HG02973 (cell line): ENCODE results near the gene PPM1N.
A peak's percentile ranks its signal among the peaks of the same experiment; 100 is the strongest.
"Not testable (repeated sequence)": the region's sequence is repeated elsewhere in the genome, so short reads cannot be mapped to it uniquely, and the experiment has no call there.

Experiments used
- ATAC-seq: cut with Tn5 transposase; IDR thresholded peaks from one replicate; pipeline ENCODE4 v1.9.1; 2021; ENCODE audit warnings: moderate library complexity; ENCODE audit not compliant: unreplicated experiment

Gene PPM1N

DNA sequence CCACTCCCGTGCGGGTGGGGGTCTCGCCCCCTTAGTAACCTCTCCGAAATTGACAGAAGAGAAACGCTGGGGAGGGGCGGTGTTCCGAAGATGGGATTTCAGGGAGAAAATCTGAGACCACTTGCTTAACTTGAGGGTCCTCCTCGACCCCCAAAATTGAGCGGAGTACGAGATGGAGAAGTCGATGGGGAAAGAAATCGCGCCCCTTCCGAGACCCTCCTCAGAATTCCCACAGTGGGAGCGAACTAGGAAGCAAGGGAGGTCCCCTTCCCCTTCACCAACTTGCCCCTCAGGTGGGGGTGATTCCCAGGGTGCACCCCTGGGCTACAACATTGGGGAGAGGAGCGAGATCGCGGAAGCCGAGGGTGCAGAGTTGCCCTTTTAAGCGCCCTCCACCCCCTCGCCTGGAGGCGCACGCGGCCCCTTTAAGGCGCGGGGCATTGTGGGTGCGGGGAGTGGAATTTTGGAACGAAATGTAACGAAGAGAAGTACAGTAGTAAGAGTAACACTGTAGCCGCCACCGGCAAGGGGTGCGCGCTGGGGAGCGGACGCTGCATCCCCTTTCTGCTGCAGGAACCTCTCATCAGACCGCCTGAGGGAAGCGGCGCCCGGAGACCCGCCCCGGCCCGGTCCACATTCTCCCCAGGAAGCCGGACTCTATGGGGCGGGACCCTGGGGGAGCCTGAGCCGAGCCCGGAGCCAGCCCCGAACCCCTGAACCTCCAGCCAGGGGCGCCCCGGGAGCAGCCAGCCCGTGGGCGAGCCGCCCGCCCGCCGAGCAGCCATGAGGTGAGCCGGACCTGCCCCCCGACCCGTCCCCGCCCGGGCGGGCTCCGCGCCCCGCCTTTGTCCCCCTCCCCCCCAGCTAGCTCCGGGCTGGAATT, 9.0 kb downstream of the PPM1N start, which contains the start of gene VASP:
Gene VASP (plus strand): TSS at position 491 of the 883 bp plus-strand sequence. CDS start 293 bp downstream, at position 784.
- peak; percentile 55 for ATAC-seq

DNA sequence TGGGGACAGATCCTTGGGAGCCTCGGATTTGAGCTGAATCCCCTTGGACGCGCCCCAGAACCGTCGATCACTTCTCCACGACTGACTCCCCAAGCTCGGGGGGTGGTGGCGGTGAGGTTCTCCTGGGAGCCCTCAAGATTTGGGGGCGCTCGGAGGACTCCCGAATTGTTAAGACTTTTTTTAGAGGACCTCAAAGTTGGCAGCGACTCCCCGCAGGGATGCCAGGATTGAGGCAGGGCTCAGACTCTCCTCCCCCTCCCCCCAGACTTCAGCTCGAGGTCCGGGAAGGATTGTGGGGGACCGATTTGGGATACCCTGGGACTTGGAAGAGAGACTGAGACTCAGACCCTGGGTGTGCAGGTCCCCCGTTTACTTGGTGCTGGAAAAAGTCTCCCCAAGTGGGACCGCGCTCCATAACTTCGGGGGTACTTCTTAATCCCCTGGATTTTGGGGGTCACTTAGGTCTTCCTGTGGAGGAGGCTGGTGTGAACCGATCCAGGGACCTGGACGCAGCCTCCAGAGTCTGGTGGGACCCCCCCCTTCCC, 9.7 kb downstream of the PPM1N start:
- no peak for ATAC-seq

DNA sequence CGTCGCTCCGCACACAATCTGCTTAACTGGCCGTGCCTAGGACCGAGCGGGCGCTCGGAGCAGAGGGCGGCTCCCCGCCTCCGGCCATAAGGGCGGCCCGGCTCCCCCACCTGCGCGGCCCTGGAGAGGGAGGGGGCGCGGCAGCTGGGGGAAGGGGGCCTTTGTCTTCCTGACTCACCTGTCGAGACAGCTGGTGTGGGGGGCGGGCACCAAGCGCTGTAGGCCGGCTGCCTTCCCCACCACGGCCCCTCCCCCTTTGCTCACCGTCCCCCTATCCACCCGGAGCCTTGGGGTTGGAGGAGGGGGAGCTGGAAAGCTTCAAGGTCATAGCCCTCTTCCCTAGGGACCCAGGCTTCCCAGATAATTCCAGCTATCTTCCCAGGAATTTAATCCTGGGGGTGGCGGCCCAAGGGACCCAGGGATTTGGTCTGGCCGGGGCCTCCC, 10.2 kb downstream of the PPM1N start:
- ATAC-seq: no peak

DNA sequence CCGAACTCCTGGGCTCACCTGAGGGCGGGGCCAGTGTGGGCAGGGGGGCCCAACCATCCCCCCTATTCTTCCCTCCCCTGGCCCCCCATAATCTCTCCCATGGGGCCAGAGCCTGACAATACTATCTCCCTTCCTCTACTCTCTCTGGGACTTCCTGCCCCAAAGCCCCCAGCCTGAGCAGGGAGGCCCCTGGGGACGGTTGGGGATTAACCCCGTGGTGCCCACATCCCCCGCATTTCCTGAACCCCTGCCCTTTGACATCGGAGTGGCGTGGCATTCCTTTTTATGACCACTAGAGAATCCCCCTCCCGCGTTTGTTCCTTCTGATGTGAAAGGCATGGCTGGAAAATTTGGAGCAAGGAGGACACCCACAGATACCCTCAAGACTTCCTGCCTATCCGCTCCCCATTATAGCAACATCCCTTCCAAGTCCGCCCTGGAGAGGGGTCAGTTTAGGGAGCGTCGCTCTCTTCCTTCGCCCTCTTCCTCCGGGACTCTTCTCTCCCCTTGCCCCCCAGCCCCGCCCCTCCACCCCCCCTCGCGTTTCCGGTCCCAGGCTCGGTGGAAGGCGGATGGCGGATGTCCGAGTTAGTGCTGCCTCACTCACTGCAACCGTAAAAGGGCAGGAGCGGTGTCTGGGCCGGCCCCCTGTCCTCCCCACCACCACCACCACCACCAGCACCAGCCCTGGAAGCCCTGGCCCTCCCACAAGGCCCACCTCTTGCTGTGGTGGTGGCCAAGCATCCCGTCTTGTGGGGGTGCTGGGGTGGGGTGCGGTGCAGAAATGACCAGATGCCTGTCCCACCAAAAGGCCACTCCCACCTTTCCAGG, 10.8 kb downstream of the PPM1N start:
- ATAC-seq: no peak

DNA sequence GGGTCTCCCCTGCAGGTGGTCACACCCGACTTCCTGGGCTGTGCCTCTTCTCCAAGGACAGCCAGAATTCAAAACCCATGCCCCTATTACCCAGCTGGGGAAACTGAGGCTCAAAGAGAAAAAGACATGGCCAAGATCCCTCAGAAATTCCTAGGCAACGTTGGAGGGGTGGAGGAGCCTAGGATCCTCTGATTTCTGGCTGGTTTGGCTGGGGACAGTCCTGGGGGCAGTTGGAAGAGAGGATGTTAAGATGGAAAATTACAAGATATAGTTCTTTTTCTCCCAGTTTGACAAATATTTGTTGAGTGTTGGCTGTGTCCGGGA, 11.4 kb downstream of the PPM1N start:
- ATAC-seq: no peak

DNA sequence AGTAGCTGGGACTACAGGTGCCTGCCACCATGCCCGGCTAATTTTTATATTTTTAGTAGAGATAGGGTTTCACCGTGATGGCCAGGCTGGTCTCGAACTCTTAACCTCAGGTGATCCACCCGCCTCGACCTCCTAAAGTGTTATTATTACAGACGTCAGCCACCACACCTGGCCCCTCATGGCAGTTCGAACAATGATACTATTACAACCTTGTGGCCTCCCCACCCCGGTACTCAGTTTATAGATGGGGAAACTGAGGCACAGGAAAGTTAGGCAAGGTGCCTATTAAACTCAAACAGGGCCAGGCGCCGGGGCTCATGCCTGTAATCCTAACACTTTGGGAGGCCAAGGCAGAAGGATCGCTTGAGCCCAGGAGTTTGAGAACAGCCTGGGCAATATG, 12.1 kb downstream of the PPM1N start:
- ATAC-seq: not testable (repeated sequence)

DNA sequence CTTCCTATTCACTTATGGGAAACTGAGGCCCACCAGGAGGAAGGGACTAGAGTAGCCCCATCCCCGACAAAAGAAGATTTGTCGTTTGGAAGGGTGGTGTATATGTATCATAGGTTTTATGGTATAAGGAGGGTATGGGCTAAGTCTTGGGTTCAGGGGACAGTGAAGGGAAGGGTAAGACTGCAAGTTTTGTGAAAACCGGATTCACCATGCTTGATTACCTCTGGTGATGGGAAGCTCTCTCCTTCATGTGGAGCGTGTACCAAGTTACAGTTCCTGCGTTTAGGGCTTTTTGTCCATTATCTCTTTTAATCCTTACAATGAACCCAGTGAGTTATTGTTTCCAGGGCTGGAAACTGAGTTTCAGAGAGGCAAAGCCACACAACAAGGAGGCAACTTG, 12.8 kb downstream of the PPM1N start:
- ATAC-seq: no peak

DNA sequence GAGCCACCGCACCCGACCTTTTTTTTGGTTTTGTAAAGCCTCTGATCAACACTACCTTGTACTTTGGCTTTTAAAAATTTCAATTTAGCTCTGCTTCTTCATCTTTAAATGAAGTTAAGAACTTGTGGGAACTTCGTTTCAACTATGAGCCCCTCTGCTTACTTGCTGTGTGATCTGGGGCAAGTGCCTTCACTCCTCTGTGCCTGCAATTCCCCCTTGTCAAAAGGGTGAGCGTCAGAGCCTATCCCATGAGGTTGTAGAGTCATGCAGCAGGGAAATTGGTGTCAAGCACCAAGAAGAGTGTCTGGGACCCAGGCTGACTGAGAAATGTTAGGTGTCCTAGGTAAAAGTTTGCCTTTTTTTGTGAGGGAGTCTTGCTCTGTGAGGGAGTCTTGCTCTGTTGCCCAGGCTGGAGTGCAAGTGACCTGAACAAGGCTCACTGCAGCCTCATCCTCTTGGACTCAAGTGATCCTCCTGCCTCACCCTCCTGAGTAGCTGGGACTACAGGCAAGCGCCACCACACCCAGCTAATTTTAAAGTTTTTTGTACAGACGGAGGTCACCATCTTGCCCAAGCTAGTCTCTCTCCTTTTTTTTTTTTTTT, 14.7 kb downstream of the PPM1N start:
- no peak for ATAC-seq

DNA sequence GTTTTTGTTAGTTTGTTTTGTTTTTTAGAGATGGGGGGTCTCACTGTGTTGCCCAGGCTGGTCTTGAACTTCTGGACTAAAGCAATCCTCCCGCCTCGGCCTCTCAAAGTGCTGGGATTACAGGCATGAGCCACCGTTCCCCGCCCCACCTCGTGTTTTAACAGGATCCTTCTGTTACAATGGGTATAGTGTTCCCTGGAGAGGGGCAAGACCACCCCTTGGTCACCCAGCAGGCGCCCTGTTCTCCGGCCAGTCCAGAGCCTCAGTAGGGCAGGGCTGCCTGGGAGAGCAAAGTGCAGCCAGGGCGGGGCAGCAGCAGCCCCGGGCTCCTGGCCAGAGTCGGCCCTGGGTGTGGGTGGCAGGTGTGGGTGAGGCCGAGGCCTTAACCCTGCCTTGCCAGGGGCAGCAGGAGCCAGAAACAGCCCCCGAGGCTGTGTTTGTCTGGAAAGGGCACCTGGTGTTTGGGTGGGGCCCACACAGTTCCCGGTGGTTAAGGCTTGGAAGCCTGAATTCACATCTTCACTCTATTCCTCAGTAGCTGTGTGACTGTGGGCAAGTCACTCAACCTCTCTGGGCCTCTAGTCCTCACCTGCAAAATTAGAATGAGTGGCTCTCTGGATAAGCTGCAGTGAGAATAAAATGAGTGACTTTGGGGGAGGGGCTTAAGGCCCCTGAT, 16.3 kb downstream of the PPM1N start:
- no peak for ATAC-seq

DNA sequence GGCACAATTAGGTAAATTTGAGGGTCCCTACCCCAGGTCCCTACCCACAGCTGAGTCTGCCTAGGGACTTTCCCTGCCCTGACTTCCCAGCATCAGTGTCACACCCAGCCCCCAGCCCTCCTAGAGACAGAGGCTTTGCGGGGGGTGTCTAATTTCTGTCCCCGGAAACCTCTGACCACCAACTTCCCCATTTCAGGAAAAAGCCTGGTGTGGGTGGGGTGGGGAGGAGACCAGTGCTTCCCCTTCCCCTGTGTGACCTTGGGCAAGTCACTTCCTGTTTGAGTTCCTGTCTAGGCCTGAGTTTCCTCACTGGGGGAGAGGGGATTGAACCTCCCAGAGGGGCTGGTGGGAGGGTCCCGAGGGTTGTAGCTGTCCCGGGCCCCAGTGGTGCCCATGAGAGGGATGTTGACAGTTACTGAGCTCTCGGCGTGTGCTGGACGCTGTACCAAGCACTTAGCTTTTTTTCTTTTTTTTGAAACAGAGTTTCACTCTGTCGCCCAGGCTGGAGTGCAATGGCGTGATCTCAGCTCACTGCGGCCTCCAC, 16.9 kb downstream of the PPM1N start:
- no peak for ATAC-seq

DNA sequence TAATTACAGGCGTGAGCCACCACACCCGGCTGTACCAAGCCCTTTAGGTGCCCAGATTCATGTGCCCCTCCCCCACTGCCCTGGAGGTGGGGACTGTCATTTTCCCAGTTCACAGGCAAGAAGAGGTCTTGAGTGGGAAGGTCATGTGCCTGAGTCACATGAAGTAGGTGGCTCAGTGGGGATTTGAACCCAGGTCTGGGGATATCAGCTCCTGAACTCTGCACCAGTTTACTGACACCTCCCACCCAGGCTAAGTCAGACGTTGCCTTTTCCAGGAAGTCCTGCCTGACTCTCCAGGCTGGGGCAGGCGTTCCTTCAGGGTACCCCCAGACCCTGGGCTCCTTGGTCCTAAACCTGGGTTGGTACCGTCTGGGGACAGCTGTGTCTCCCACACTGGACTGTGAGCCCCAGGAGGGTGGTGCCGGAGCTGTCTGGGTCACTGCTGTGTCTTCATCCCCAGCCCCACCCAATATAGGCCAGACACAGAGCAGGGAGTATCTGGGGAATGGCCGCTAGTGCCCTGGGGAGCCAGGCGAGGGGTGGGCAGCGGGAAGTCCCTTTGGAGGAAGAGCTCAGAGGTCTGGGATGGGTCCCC, 17.7 kb downstream of the PPM1N start:
- no peak for ATAC-seq

DNA sequence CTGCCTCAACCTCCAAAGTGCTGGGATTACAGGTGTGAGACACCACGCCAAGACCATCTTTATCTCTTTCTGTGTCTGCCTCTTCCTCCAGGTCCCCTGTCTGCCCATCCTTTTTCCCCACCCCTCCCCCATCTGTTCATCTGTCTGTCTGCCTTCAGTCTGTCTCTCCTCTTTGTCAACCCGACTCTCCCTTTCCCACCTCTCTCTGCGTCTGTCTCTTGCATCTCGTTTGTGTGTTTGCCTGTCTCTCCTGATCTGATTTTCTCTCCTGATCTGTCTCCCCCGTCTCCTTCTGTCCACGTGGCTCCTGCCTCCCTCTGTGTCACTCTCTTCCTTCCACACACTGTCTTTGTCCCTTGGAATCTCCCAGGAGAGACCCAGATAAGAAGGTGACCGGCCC, 19.0 kb downstream of the PPM1N start:
- ATAC-seq: no peak

DNA sequence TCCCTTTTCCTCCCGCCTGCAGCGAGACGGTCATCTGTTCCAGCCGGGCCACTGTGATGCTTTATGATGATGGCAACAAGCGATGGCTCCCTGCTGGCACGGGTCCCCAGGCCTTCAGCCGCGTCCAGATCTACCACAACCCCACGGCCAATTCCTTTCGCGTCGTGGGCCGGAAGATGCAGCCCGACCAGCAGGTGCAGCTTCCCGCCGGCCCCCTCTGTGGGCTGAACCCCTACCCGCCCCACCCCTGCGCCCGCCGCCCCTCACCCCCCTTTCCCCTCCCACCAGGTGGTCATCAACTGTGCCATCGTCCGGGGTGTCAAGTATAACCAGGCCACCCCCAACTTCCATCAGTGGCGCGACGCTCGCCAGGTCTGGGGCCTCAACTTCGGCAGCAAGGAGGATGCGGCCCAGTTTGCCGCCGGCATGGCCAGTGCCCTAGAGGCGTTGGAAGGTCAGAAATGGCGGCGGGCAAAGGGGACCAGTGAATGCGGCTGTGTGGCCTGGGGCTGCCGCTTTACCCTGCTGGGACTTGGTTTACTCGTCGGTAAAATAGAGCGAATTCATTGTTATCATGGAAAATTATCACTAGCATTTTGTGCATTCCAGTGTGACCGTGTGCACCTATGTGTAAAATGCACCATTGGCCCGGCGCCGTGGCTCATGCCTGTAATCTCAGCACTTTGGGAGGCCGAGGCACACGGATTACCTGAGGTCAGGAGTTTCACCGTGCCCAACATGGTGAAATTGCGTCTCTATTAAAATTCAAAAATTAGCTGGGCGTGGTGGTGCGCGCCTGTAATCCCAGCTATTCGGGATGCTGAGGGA, 19.6 kb downstream of the PPM1N start:
- no peak for ATAC-seq

DNA sequence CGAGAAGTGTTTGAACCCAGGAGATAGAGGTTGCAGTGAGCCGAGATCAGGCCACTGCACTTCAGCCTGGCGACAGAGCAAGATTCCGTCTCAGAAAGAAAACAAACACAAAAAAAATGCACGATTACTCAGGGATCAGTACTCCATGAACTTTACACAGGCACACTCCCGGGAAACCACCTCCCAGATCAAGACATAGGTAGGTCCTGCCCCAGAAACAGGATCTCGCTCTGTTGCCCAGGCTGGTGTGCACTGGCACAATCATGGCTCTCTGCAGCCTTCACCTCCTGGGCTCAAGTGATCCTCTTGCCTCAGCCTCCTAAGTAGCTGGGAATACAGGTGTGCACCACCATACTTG, 20.2 kb downstream of the PPM1N start:
- no peak for ATAC-seq

DNA sequence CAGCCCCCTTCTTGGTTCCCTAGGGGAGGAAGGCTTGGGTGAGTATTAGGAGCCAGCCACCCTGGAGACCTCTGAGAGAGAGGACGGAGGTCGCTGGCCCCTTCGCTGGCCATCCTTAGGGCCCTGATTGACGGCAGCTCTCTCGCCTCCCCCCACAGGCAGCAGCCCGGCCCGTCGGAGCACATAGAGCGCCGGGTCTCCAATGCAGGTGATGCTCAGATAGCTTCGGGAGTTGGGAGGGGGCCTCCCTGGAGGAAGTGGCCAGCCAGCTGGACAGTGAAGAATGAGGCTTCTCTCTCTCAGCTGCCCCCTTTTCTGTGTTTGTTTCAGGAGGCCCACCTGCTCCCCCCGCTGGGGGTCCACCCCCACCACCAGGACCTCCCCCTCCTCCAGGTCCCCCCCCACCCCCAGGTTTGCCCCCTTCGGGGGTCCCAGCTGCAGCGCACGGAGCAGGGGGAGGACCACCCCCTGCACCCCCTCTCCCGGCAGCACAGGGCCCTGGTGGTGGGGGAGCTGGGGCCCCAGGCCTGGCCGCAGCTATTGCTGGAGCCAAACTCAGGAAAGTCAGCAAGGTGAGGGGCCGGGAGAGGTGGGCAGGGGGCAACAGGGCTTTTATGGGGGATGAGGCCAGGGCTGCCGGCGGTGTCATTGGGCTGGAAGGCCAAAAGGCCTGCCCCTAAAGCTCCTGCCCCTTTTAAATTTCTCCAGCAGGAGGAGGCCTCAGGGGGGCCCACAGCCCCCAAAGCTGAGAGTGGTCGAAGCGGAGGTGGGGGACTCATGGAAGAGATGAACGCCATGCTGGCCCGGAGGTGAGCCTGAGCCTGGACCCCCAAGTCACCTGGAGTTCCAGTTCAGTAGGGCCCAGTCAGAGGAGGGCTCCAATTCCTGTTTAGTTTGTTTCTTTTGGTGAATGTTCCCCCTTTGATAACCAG, 24.0 kb downstream of the PPM1N start:
- no peak for ATAC-seq

DNA sequence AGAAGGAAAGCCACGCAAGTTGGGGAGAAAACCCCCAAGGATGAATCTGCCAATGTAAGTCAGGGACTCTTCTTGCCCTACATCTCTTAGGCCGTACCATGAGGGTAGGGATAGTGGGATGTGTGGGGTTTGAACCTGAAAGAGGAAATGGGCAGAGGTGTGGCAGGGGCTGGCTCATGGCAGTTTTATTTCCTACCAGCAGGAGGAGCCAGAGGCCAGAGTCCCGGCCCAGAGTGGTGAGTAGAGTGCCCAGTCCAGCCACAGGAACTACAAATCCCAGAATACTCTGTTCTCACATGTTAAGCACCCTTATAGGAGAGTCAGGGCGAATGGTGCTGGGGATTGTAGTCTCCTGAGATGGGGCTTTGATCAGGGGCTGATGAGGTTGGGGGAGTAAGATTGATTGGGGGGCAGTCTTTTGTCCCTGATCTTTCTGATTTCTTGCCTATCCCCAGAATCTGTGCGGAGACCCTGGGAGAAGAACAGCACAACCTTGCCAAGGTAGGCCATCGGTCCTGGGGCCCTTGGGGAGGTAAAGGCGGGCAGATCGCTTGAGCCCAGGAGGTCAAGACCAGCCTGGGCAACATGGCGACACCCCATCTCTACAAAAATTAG, 25.5 kb downstream of the PPM1N start:
- ATAC-seq: no peak

DNA sequence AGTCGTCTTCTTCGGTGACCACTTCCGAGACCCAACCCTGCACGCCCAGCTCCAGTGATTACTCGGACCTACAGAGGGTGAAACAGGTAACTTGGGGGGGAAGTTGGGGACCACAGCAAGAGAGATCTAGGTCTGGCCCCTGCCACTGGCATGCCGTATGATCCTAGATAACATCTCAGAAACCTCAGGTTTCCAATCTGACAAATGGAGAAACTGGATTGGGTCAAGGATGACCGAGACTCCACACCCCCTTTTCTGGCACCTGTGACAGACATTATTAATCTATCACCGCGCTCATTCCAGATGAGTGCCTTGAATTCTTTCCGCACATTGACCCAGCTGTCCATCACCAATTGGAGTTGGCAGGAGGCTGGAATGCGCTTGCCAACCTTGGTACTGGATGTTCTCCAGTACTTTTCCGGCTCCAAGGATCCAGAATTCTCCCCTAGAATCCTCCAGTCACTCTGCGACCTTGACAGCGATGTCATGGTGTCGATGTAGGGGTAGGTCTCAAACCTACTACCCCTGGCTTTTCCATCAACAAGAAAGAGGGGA, 26.4 kb downstream of the PPM1N start:
- ATAC-seq: no peak

DNA sequence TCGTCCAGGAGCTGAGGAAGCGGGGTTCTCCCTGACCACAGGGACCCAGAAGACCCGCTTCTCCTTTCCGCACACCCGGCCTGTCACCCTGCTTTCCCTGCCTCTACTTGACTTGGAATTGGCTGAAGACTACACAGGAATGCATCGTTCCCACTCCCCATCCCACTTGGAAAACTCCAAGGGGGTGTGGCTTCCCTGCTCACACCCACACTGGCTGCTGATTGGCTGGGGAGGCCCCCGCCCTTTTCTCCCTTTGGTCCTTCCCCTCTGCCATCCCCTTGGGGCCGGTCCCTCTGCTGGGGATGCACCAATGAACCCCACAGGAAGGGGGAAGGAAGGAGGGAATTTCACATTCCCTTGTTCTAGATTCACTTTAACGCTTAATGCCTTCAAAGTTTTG, 27.9 kb downstream of the PPM1N start:
- ATAC-seq: no peak
